Measurements from ENCODE around the gene EPHB1.

The EPHB1 gene

GRCh38 chr3:135271177-135272025, 476.3 kb downstream of the EPHB1 start:
- TF ChIP-seq, protein P1, sequence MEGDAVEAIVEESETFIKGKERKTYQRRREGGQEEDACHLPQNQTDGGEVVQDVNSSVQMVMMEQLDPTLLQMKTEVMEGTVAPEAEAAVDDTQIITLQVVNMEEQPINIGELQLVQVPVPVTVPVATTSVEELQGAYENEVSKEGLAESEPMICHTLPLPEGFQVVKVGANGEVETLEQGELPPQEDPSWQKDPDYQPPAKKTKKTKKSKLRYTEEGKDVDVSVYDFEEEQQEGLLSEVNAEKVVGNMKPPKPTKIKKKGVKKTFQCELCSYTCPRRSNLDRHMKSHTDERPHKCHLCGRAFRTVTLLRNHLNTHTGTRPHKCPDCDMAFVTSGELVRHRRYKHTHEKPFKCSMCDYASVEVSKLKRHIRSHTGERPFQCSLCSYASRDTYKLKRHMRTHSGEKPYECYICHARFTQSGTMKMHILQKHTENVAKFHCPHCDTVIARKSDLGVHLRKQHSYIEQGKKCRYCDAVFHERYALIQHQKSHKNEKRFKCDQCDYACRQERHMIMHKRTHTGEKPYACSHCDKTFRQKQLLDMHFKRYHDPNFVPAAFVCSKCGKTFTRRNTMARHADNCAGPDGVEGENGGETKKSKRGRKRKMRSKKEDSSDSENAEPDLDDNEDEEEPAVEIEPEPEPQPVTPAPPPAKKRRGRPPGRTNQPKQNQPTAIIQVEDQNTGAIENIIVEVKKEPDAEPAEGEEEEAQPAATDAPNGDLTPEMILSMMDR (IDR thresholded peaks at IDR 0.05; ENCODE audit: borderline replicate concordance, insufficient read depth, low read depth, low read length): no peak
- H3K4me3 ChIP-seq (ENCODE audit: low read depth, low read length): no peak overlapping the region

- TF ChIP-seq, protein P1 (IDR thresholded peaks at IDR 0.05; ENCODE audit: borderline replicate concordance, insufficient read depth, low read depth, low read length): no peak
- no peak overlapping the region for H3K4me3 ChIP-seq (ENCODE audit: low read depth, low read length)
Observed at GRCh38 chr3:135272026-135272669, 477.1 kb downstream of the EPHB1 start.

DNA sequence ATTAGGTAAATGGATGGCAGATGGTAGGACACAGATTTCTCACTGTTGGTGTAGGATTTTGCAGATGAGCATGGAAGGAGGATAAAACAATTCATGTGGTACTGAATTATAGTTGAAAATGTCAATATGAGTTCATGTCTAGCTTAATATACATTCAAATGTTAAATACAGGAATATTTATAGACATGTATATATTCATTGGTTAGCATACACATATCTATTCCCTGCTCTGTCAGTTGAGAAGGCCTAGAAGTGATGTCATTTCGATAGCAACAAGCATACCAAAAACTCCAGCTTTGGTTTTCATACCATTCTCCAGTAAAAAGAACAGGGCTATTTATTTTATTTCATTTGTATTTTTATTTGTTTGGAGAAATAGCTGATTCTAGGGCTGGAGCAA, 497.1 kb downstream of the EPHB1 start:
- TF ChIP-seq, protein P1 (IDR thresholded peaks at IDR 0.05; ENCODE audit: borderline replicate concordance, insufficient read depth, low read depth, low read length): no peak
- H3K4me3 ChIP-seq (ENCODE audit: low read depth, low read length): no peak overlapping the region

DNA sequence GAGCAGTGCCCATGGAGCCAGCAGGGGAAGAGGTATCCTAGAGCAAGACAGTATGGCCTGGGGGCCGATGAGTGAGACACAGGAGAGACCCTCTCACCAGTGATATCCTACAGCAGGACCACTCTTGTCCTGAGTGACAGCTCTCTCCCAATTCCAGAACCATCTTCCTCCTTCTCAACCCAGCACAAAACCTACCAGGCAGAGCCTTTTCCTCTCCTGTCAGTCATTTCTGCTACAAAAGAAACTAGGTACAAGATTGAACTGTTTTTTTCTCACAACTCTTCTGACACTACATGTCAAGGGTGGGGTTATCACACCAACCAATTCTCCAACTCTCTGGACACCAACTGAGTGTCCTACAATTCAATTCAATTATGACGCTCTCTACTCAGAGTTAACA, 506.6 kb downstream of the EPHB1 start:
- no peak overlapping the region for H3K4me3 ChIP-seq (ENCODE audit: low read depth, low read length)
- TF ChIP-seq, protein P1 (IDR thresholded peaks at IDR 0.05; ENCODE audit: borderline replicate concordance, insufficient read depth, low read depth, low read length): no peak

GRCh38 chr3:135304378-135304777, 509.3 kb downstream of the EPHB1 start:
- TF ChIP-seq, protein P1 (IDR thresholded peaks at IDR 0.05; ENCODE audit: borderline replicate concordance, insufficient read depth, low read depth, low read length): no peak
- H3K4me3 ChIP-seq (ENCODE audit: low read depth, low read length): no peak overlapping the region
